NCI-H1105 (cell line): ENCODE measurements around the gene TRAF7.

Source experiments
- DNase-seq: peaks from one replicate; lab custom pipeline; 2025; lab: John Stamatoyannopoulos, UW

TRAF7 gene

GRCh38 chr16:2165861-2166260 is 10.3 kb downstream of the TRAF7 start:
- DNase-seq, result no peak

DNA sequence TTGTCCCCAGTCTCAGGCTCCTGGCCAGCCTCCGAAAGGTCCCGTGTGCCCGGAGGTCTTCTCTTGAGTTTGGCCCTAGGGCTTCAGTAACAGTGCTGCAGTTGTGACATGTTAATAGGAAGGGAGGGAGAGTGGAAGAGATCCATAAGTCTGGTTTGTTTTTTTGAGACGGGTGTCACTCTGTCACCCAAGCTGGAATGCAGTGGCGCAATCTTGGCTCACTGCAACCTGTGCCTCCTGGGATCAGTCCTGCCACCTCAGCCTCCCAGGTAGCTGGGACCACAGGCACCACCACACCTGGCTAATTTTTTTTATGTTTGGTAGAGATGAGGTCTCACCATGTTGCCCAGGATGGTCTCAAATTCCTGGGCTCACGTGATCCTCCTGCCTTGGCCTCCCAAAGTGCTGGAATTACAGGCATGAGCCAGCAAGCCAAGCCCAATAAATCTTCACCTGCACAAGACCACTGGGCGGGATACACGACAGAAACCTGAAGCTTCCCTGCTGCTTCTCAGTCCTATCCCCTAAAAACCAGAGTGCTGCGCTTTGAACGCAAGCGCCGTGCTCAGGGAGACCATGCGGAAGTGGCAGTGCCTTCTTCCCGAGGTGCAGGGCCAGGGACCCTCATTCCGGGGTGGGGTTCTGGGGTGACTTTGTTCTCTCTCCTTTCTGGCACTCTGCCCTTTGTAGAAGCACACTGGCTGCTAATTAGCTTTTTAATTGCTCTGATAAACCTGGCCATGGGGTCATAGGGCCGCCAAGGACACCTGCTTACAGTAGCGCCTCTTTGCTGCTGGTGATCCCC is 10.9 kb downstream of the TRAF7 start:
- DNase-seq, result no peak

DNA sequence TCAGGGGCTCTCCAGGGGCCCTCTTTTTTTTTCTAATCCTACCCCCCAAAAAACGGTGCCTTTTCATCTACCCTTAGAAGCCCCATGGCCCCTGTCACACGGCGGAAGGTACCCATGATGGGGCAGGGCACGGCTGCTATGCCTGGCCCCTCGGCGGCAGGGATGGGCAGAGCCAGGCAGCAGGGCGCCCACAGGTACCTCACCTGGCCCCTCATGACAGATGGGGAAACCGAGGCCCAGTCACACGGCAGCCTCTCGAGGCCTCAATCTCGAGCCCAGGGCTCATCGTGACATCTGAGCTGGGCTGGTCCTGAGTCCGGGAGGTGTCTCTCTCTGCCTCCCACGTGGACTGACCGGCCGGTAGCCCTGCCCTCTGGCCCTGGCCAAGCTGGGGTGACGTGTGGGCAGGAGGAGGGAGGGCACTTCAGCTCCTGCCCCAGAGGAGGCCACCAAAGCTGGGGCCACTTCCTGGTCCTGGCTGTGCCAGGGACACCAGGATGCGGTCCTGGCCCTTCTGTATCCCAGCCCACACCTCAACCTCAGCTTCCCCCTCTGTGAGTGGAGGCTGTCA is 11.6 kb downstream of the TRAF7 start:
- DNase-seq, result no peak

GRCh38 chr16:2170080-2170479 is 14.5 kb downstream of the TRAF7 start:
- no peak for DNase-seq

DNA sequence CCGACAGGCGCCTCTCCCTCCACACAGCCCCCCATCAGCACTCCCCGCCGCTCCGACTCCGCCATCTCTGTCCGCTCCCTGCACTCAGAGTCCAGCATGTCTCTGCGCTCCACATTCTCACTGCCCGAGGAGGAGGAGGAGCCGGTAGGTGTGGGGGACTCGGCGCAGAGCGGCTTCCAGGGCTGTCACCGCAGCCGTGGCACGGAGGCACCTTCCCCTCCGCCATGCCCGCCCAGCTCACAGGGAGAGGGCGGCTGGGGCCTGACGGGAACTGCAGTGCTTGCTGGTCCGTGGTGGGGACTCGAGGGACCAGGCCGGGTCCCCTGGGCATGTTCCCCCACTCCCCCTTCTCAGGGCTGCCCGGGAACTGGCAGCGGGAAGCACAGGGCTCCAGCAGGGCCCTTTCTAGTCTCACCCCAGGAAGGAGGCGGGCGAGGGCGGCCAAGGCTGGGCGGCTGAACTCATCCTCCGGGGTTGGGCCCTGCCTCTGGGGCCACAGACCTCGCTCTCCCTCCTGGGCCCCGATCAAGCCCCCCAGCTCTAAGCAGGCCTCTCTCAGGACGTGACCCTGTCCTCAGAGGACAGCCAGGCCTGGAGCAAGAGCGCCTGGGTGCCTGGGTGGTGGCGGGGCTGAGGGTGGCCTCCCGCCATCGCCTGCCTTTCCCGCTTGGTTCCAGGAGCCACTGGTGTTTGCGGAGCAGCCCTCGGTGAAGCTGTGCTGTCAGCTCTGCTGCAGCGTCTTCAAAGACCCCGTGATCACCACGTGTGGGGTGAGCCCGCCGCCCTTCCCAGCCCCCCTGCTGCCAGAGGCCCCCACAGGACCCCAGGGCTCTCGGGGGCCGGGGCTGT is 15.2 kb downstream of the TRAF7 start:
- DNase-seq, result no peak

GRCh38 chr16:2171601-2172178 is 16.1 kb downstream of the TRAF7 start:
- DNase-seq, result no peak

DNA sequence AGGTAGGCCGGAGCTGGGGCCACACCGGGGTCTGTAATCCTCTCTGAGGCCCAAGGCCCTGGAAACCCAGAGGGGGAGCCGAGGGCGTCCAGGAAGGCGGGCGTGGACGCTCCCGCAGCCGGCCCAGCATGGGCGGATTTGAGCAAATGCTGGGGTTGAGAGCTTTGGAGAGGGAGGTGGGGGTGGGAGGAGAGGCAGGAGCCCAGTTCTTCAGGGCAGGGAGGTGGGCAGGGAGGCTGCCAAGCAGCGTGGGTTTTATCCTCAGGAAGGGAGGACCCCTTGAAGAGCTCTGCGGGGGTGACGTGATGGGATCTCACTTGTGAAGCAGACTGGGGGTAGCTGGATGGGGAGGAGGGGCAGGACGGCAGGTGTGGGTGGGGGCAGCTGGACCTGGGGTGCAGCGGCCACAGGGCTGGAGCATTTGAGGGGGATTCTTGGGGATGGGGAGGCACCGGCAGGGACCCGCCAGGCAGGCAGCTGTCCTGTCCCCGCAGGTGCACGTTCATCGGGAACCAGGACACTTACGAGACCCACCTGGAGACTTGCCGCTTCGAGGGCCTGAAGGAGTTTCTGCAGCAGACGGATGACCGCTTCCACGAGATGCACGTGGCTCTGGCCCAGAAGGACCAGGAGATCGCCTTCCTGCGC is 17.2 kb downstream of the TRAF7 start:
- DNase-seq, result no peak

DNA sequence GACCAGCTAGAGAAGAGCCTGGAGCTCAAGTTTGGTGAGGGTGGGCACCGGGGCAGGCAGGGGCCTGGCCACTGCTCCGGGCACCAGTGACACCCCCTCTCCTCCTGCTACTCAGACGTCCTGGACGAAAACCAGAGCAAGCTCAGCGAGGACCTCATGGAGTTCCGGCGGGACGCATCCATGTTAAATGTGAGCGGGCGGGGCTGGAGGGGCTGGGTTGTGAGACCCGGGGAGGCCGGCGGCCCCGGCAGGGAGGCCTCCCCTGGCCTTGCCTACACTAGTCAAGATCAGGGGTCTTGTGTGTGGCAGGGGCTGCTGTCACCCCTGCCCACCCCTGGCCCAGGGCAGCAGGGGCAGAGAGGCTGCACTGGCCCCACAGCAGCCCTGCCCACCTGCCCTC is 17.8 kb downstream of the TRAF7 start:
- no peak for DNase-seq

DNA sequence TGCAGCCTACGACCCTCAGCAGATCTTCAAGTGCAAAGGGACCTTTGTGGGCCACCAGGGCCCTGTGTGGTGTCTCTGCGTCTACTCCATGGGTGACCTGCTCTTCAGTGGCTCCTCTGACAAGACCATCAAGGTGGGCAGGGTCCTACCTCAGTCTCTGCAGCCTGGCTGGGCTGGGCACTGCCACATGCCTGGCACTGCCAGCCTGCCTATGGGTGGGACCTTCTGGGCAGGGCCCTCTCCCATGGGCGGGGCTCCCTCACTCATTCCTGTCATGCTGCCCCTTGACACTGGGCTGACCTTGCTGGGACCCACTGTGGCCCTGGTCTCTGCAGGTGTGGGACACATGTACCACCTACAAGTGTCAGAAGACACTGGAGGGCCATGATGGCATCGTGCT is 18.3 kb downstream of the TRAF7 start:
- no peak for DNase-seq

DNA sequence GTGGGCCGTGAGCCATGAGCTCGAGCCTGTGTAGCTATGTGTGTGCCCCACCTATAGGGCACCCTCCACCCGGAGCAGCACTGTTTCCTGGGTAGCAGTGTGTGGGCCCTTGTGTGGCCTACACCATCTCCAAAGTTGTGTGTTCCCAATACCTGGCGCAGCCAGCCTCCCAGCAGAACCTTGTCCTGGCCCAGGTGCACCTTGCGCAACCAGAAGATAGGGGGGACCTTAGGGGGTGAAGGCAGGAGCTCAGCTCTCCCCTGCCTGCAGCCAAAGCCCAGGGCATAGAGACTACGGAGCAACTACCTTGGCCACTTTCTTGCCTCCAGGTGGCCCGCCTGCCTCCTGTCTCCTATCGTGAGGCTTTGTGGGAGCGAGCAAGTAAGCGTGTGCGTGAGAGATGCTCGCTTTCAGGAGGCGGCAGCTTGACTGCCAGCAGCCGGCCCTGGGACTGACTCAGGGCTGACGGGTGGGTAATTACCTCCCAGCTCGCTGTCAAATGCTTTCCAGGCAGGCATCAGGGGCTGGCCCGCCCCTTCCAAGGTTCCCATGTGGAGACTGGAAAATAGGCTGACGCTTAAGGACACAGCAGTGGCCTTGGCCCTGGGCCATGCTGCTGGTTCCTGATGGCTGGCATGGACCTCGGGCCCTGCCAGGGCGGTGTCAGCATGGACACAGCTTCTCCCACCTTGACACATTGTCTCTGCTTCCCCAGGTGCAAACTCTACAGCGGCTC is 19.0 kb downstream of the TRAF7 start:
- DNase-seq, result no peak

GRCh38 chr16:2175454-2175853 is 19.9 kb downstream of the TRAF7 start:
- DNase-seq, result no peak

DNA sequence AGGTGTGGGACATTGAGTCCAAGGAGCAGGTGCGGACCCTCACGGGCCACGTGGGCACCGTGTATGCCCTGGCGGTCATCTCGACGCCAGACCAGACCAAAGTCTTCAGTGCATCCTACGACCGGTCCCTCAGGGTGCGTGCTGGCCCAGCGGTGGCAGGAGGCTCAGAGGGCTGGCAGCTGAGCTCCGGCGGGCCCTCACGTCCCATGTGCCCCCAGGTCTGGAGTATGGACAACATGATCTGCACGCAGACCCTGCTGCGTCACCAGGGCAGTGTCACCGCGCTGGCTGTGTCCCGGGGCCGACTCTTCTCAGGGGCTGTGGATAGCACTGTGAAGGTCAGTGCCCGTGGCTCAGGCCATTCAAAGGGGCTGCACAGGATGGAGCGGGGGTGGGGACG is 20.5 kb downstream of the TRAF7 start:
- DNase-seq, result no peak

GRCh38 chr16:2177101-2177500 is 21.5 kb downstream of the TRAF7 start:
- no peak for DNase-seq

GRCh38 chr16:2177561-2177960 is 22.0 kb downstream of the TRAF7 start:
- DNase-seq, result no peak

GRCh38 chr16:2178321-2179106 is 22.9 kb downstream of the TRAF7 start:
- no peak for DNase-seq

DNA sequence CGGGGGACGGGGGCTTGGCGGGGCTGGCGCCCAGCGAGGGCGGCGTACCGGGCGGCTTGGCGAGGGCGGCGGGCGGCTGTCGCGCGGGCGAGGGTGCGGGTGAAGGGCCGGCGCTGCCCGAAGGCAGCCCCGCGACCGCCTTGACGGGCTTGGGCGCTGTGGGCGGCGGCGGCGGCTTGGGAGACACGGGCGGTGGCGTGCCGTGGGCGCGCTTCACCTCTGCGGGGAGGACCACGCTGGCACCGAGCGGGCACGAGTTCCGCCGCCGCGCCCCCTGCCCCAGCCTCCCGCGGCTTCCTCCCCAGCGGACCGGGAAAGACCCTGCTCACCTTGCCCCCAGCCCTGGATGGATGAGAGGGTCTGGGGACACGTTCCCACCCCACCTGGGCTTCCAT is 23.5 kb downstream of the TRAF7 start:
- no peak for DNase-seq

DNA sequence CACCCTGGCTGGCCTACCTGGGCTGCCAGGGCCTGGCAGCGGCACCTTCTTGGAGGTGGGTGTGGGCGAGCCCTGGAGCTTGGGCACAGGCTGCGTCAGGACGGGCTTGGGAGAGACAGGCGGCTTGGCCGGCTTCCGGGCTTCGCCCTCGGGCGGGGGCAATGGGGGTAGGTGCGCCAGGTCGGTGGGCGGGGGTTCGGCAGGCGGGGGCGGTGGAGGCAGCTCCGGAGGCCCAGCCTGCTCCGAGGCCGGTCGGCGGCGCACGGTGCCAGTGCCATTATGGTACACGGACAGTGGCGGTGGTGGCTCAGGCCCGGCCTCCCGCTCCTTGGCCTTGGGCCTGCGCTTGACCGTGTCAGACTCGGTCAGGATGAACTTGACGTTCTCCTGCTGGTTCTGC is 24.0 kb downstream of the TRAF7 start:
- DNase-seq, result no peak

DNA sequence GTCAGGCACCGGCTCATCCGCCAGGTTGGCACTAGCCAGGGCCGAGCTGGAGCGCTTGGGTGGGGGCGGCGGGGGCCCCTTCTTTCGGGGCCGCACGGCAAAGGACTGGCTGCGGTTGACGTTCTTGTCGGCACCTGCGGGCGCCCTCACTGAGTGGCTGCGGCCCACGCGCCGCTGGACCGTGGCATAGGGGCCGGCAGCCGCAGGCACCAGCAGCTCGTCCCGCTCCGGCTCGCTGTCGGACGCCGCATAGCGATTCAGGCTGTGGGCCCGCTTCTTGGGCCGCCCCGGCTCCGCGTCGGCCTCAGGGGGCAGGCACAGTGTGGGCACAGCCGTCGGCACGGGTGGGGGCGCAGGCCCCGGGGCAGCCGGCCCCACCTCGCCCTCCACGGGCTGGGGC is 24.9 kb downstream of the TRAF7 start:
- no peak for DNase-seq

DNA sequence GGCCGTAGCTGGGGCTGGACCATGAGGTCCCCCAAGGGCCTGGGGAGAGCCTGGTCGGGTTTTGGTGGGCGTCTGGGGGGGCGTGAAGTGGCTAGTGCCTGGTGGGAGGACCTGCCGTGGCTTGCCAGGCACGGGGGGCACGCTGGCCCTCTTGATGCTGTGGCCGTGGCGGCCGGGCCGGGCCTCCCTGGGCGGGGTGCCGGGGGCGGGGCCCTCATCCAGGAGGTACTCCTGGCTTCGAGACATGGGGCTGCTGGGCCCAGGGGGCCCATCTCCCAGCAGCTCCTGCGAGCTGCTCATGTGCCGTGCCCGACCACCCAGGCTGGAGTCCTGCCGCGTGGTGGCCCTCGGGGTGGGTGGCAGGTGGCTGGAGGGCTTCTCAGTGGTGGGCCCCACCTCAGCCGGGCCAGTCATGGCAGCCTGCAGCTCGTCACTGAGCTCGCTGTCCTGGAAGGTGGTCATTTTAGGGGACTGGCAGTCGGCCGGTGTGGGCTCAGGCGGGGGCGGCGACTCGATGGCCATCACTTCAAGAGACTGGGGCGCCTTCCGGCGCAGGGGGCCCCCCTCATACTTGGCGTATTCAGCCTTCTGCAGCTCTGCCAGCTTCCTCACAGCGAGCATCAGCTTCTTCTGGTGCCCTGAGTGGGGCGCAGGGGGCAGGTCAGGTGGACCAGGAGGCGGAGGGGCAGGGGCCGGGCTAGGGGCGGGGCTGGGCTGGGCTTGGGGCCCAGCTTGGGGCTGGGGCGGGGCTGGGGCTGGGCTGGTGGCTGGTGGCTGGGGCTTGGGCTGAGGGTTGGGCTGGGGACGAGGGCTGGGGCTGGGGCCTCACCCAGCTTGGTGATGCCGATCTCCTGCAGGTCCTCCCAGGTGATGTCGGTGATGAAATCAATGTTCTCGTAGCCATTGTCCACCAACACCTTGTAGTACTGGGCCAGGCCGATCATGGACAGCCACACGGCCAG is 25.7 kb downstream of the TRAF7 start:
- no peak for DNase-seq
